DOHH2 (cell line): ENCODE data around the gene CTRB1.

Experiments
- H3F3A ChIP-seq: fragments of 200-600 bp; sonication (generic), shearing (Covaris generic); 2 replicates; pipeline ENCODE4 v1.6.0; 2016; ENCODE audit warnings: antibody characterized with exemption, mild to moderate bottlenecking; ENCODE audit not compliant: control insufficient read depth, insufficient read depth
- H3K27ac ChIP-seq: fragments of 200-600 bp; sonication (generic); 2 replicates; pipeline ENCODE4 v1.5.1; 2014; ENCODE audit warnings: low read depth, mild to moderate bottlenecking, low read length, moderate library complexity
- H3K27me3 ChIP-seq: fragments of 200-600 bp; sonication (generic); 2 replicates; pipeline ENCODE4 v1.6.1; 2014; ENCODE audit warnings: mild to moderate bottlenecking, low read length, mixed read lengths; ENCODE audit not compliant: control insufficient read depth
- H3K36me3 ChIP-seq: fragments of 200-600 bp; sonication (generic); 2 replicates; pipeline ENCODE4 v1.6.1; 2014; ENCODE audit warnings: mild to moderate bottlenecking, low read length, moderate library complexity, mixed read lengths; ENCODE audit not compliant: control insufficient read depth
- H3K4me1 ChIP-seq: fragments of 200-600 bp; sonication (generic); 2 replicates; pipeline ENCODE4 v1.6.1; 2014; ENCODE audit warnings: mild to moderate bottlenecking, low read length, mixed read lengths; ENCODE audit not compliant: control insufficient read depth
- H3K4me2 ChIP-seq: fragments of 200-600 bp; sonication (generic); 2 replicates; pipeline ENCODE4 v1.6.0; 2014; ENCODE audit warnings: mild to moderate bottlenecking, low read length, moderate library complexity
- H3K4me3 ChIP-seq: fragments of 200-600 bp; sonication (generic); 2 replicates; pipeline ENCODE4 v1.5.1; 2014; ENCODE audit warnings: mild to moderate bottlenecking, low read length, mixed read lengths
- H3K79me2 ChIP-seq: fragments of 200-600 bp; sonication (generic); 2 replicates; pipeline ENCODE4 v1.6.1; 2014; ENCODE audit warnings: mild to moderate bottlenecking, low read length, mixed read lengths; ENCODE audit not compliant: control insufficient read depth
- H3K9me2 ChIP-seq: fragments of 200-600 bp; sonication (generic); replicated peaks from 2 replicates; pipeline ENCODE4 v1.6.1; 2014; ENCODE audit warnings: mild to moderate bottlenecking, low read length, mixed read lengths; ENCODE audit not compliant: control insufficient read depth
- H3K9me3 ChIP-seq: fragments of 200-600 bp; sonication (generic); 2 replicates; pipeline ENCODE4 v1.6.1; 2014; ENCODE audit warnings: antibody characterized with exemption, low read length, mixed read lengths; ENCODE audit not compliant: control insufficient read depth, insufficient read depth
- H4K20me1 ChIP-seq: fragments of 200-600 bp; sonication (generic); 2 replicates; pipeline ENCODE4 v1.6.0; 2014; ENCODE audit warnings: low read depth, mild to moderate bottlenecking, antibody characterized with exemption, low read length, moderate library complexity; ENCODE audit not compliant: control insufficient read depth, insufficient read depth
- EZH2phosphoT487 ChIP-seq: fragments of 200-600 bp; sonication (generic); IDR thresholded peaks from 2 replicates; pipeline ENCODE4 v1.6.1; 2017; ENCODE audit warnings: borderline replicate concordance, mild to moderate bottlenecking, antibody characterized with exemption, low read length, moderate library complexity, mixed read lengths
- TF ChIP-seq, protein P1 (sequence below): fragments of 200-600 bp; sonication (generic); IDR thresholded peaks from one replicate; pipeline ENCODE4 v1.5.1; 2014; ENCODE audit warnings: antibody characterized with exemption, mild to moderate bottlenecking, low read depth, low read length; ENCODE audit not compliant: poor library complexity, severe bottlenecking

Gene CTRB1

GRCh38 chr16:75257886-75258806 lies 39.4 kb downstream of the CTRB1 start:
- H3K4me3 ChIP-seq = no peak overlapping the region
- no peak overlapping the region for H3K27ac ChIP-seq
- no peaks in the 10 kb centered on the region for H3K9me2 ChIP-seq
- H3K79me2 ChIP-seq = no peaks in the 10 kb centered on the region
- H3K27me3 ChIP-seq = no peaks in the 10 kb centered on the region; the same call in 1 of the 2 replicates
- no peaks in the 10 kb centered on the region for H4K20me1 ChIP-seq
- no peaks in the 10 kb centered on the region for H3K36me3 ChIP-seq
- no peaks in the 10 kb centered on the region for H3F3A ChIP-seq
- no peak overlapping the region for H3K4me2 ChIP-seq
- TF ChIP-seq, protein P1, sequence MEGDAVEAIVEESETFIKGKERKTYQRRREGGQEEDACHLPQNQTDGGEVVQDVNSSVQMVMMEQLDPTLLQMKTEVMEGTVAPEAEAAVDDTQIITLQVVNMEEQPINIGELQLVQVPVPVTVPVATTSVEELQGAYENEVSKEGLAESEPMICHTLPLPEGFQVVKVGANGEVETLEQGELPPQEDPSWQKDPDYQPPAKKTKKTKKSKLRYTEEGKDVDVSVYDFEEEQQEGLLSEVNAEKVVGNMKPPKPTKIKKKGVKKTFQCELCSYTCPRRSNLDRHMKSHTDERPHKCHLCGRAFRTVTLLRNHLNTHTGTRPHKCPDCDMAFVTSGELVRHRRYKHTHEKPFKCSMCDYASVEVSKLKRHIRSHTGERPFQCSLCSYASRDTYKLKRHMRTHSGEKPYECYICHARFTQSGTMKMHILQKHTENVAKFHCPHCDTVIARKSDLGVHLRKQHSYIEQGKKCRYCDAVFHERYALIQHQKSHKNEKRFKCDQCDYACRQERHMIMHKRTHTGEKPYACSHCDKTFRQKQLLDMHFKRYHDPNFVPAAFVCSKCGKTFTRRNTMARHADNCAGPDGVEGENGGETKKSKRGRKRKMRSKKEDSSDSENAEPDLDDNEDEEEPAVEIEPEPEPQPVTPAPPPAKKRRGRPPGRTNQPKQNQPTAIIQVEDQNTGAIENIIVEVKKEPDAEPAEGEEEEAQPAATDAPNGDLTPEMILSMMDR = no peak
- TF ChIP-seq EZH2phosphoT487 = no peak
- H3K4me1 ChIP-seq = no peaks in the 10 kb centered on the region
- H3K9me3 ChIP-seq = no peaks in the 10 kb centered on the region

DNA sequence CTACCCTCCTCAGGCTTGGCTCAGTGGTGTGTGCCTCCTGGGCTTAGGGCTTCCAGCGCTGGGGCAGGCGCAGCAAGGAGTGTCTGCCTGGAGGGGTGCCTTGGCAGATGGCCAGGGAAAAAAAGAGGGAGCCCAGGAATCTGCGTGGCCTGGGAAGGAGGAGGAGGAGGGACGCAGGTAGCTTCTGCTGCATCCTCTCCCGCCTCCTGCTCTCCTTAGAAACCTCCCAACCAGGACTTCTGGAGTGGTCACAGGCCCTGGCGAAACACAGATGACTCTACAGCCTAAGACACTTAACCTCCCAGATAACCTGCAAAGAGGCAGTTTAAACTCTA lies 40.0 kb downstream of the CTRB1 start:
- no peaks in the 10 kb centered on the region for H3K4me1 ChIP-seq
- no peak overlapping the region for H3K4me3 ChIP-seq
- no peaks in the 10 kb centered on the region for H3F3A ChIP-seq
- no peaks in the 10 kb centered on the region for H4K20me1 ChIP-seq
- H3K27me3 ChIP-seq = no peaks in the 10 kb centered on the region; the same call in 1 of the 2 replicates
- H3K36me3 ChIP-seq = no peaks in the 10 kb centered on the region
- H3K27ac ChIP-seq = no peak overlapping the region
- H3K9me2 ChIP-seq = no peaks in the 10 kb centered on the region
- H3K79me2 ChIP-seq = no peaks in the 10 kb centered on the region
- H3K9me3 ChIP-seq = no peaks in the 10 kb centered on the region
- TF ChIP-seq, protein P1 = no peak
- TF ChIP-seq EZH2phosphoT487 = no peak
- no peak overlapping the region for H3K4me2 ChIP-seq

GRCh38 chr16:75260851-75261589 lies 42.2 kb downstream of the CTRB1 start:
- no peaks in the 10 kb centered on the region for H4K20me1 ChIP-seq
- no peak overlapping the region for H3K4me2 ChIP-seq
- H3K4me3 ChIP-seq = no peak overlapping the region
- H3F3A ChIP-seq = no peaks in the 10 kb centered on the region
- no peaks in the 10 kb centered on the region for H3K4me1 ChIP-seq
- peaks cover 14% of the 10 kb centered on the region for H3K27me3 ChIP-seq
- H3K36me3 ChIP-seq = no peaks in the 10 kb centered on the region
- no peak overlapping the region for H3K27ac ChIP-seq
- no peaks in the 10 kb centered on the region for H3K9me3 ChIP-seq
- H3K9me2 ChIP-seq = no peaks in the 10 kb centered on the region
- H3K79me2 ChIP-seq = no peaks in the 10 kb centered on the region
- TF ChIP-seq, protein P1 = no peak
- TF ChIP-seq EZH2phosphoT487 = no peak
